ENCODE results near the gene PRR35. TPM values are rescaled to one million over a fixed set of nuclear protein-coding genes. Genes with fewer than 3 reads are reported as not detected.

PRR35 gene
- total RNA-seq, 1 experiment from 2014 or later: not detected

DNA sequence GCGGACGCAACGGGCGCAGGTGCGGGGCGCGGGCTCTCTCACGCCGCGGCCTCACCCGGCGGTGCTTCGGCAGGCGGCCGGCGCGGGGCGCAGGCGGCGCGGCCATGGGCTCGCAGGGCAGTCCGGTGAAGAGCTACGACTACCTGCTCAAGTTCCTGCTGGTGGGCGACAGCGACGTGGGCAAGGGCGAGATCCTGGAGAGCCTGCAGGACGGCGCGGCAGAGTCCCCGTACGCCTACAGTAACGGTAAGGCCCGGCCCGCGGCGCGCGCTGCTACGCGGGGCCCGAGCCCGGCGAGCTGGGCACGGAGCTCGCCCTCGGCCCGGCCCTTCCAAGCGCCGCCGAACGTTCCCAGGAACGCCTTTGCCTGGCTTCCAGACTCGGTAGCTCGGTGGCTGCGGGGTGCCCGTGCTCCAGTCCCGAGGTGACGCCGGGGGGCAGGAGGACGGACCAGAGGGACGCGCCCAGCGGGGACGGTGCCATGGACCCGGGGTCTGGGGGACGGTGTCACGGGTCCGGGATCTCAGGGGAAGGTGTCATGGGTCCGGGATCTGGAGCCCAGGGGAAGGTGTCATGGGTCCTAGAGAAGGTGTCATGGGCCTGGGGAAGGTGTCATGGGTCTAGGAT, 30.1 kb downstream of the PRR35 start:
- Histone ChIP-seq H3K79me2 (ENCODE audit: low read length) (peaks cover 15% of the 10 kb centered on the region; the same call in 1 of the 2 replicates), H3K27ac (ENCODE audit: low read length) (no peak overlapping the region), H3K36me3 (ENCODE audit: insufficient read depth, low read length) (no peaks in the 10 kb centered on the region), H2AFZ (ENCODE audit: low read length) (no peak overlapping the region; the same call in 1 of the 2 replicates), H3K4me3 (ENCODE audit: low read length) (peak overlapping the region; percentile 86), H4K20me1 (ENCODE audit: insufficient read depth, low read depth, low read length) (peaks cover 46% of the 10 kb centered on the region), H3K27me3 (ENCODE audit: low read length) (no peaks in the 10 kb centered on the region), H3K4me1 (ENCODE audit: low read length) (peaks cover 45% of the 10 kb centered on the region), H3K4me2 (ENCODE audit: low read depth, low read length, poor library complexity, severe bottlenecking) (peak overlapping the region; percentile 88), H3K9me2 (replicated peaks; ENCODE audit: insufficient read depth, low read length) (no peaks in the 10 kb centered on the region), H3K9ac (ENCODE audit: low read length) (peak overlapping the region; percentile 88), H3K9me3 (ENCODE audit: low read length) (no peaks in the 10 kb centered on the region)
- no peak for DNase-seq

DNA sequence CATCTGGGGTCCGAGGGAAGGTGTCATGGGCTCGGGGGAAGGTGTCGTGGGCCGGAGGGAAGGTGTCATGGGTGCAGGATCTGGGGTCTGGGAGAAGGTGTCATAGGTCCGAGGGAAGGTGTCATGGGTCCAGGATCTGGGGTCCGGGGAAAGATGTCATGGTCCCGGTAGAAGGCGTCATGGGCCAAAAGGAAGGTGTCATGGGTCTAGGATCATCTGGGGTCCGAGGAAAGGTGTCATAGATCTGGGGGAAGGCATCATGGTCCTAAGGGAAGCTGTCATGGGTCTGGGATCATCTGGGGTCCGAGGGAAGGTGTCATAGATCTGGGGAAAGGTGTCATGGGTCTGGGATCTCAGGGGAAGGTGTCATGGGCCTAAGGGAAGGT, 30.6 kb downstream of the PRR35 start:
- peak overlapping the region; percentile 88 for H3K9ac ChIP-seq (ENCODE audit: low read length)
- H3K79me2 ChIP-seq (ENCODE audit: low read length): peaks cover 16% of the 10 kb centered on the region
- peaks cover 45% of the 10 kb centered on the region for H3K4me1 ChIP-seq (ENCODE audit: low read length)
- no peaks in the 10 kb centered on the region for H3K27me3 ChIP-seq (ENCODE audit: low read length)
- peak overlapping the region; percentile 86 for H3K4me3 ChIP-seq (ENCODE audit: low read length)
- H2AFZ ChIP-seq (ENCODE audit: low read length): no peak overlapping the region
- no peaks in the 10 kb centered on the region for H3K9me3 ChIP-seq (ENCODE audit: low read length)
- no peaks in the 10 kb centered on the region for H3K36me3 ChIP-seq (ENCODE audit: insufficient read depth, low read length)
- no peaks in the 10 kb centered on the region for H3K9me2 ChIP-seq (replicated peaks; ENCODE audit: insufficient read depth, low read length)
- DNase-seq: no peak
- H3K27ac ChIP-seq (ENCODE audit: low read length): no peak overlapping the region
- peak overlapping the region; percentile 88 for H3K4me2 ChIP-seq (ENCODE audit: low read depth, low read length, poor library complexity, severe bottlenecking)
- H4K20me1 ChIP-seq (ENCODE audit: insufficient read depth, low read depth, low read length): peaks cover 46% of the 10 kb centered on the region

DNA sequence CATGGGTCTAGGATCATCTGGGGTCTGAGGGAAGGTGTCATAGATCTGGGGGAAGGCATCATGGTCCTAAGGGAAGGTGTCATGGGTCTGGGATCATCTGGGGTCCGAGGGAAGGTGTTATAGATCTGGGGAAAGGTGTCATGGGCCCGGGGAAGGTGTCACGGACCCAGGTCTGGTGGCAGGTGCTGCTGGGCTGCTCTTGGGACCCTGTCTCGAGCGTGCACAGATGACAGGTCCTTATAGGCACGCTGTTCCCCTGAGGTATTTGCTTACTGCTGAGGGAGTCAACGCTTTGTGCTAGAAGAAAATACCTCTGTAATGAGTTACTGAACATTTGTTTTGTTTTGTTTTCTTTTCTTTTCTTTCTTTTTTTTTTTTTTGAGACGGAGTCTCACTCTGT, 31.0 kb downstream of the PRR35 start:
- H3K9ac ChIP-seq (ENCODE audit: low read length): no peak overlapping the region
- H3K79me2 ChIP-seq (ENCODE audit: low read length): peaks cover 20% of the 10 kb centered on the region
- H3K4me3 ChIP-seq (ENCODE audit: low read length): no peak overlapping the region; the same call in 1 of the 2 replicates

DNA sequence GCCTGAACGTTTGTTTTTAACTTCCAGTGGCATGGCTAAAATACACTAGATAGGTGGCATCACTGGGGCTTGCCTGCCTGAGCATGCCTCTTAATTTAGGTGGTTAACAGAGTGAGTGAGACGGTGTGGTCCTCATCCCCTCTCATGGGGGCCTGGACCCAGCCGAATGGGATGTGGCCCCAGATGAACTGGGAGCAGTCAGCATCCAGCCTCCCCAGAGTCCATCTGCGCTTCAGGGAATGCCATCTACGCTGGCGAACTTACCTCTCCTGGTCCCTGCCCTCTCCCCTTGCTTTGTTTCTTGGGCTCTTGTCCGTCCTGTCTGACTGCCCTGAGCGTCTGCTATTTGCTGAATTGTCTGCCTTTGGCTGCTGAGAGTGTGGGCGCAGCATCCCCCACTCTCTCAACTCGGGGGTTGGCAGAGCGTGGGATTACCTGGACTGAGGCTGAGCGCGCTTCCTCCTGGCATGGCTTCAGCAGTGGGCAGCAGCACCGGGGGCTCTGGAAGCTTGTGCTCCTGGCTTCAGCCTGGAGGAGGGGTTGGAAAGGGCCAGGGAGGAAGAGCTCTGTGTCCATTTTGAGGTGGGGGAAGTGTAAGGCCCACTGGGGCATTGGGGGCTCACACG, 31.8 kb downstream of the PRR35 start:
- H3K27ac ChIP-seq (ENCODE audit: low read length): no peak overlapping the region
- peaks cover 40% of the 10 kb centered on the region for H4K20me1 ChIP-seq (ENCODE audit: insufficient read depth, low read depth, low read length)
- peak; percentile 27 for DNase-seq
- peaks cover 22% of the 10 kb centered on the region for H3K79me2 ChIP-seq (ENCODE audit: low read length)
- peaks cover 45% of the 10 kb centered on the region for H3K4me1 ChIP-seq (ENCODE audit: low read length)
- no peaks in the 10 kb centered on the region for H3K27me3 ChIP-seq (ENCODE audit: low read length)
- no peaks in the 10 kb centered on the region for H3K9me3 ChIP-seq (ENCODE audit: low read length)
- no peak overlapping the region for H3K4me2 ChIP-seq (ENCODE audit: low read depth, low read length, poor library complexity, severe bottlenecking)
- no peak overlapping the region for H2AFZ ChIP-seq (ENCODE audit: low read length)
- H3K9me2 ChIP-seq (replicated peaks; ENCODE audit: insufficient read depth, low read length): no peaks in the 10 kb centered on the region
- H3K4me3 ChIP-seq (ENCODE audit: low read length): no peak overlapping the region
- H3K36me3 ChIP-seq (ENCODE audit: insufficient read depth, low read length): no peaks in the 10 kb centered on the region
- peak overlapping the region; percentile 36; the same call in 1 of the 2 replicates for H3K9ac ChIP-seq (ENCODE audit: low read length)

More for the DNA sequence above, 31.0 kb downstream of the PRR35 start:
- H3K27me3 ChIP-seq (ENCODE audit: low read length): no peaks in the 10 kb centered on the region
- H3K4me2 ChIP-seq (ENCODE audit: low read depth, low read length, poor library complexity, severe bottlenecking): peak overlapping the region; percentile 88
- H3K36me3 ChIP-seq (ENCODE audit: insufficient read depth, low read length): no peaks in the 10 kb centered on the region
- no peak overlapping the region for H3K27ac ChIP-seq (ENCODE audit: low read length)
- H4K20me1 ChIP-seq (ENCODE audit: insufficient read depth, low read depth, low read length): peaks cover 46% of the 10 kb centered on the region
- H3K9me2 ChIP-seq (replicated peaks; ENCODE audit: insufficient read depth, low read length): no peaks in the 10 kb centered on the region
- H3K9me3 ChIP-seq (ENCODE audit: low read length): no peaks in the 10 kb centered on the region
- H3K4me1 ChIP-seq (ENCODE audit: low read length): peaks cover 45% of the 10 kb centered on the region
- DNase-seq: no peak
- H2AFZ ChIP-seq (ENCODE audit: low read length): no peak overlapping the region

DNA sequence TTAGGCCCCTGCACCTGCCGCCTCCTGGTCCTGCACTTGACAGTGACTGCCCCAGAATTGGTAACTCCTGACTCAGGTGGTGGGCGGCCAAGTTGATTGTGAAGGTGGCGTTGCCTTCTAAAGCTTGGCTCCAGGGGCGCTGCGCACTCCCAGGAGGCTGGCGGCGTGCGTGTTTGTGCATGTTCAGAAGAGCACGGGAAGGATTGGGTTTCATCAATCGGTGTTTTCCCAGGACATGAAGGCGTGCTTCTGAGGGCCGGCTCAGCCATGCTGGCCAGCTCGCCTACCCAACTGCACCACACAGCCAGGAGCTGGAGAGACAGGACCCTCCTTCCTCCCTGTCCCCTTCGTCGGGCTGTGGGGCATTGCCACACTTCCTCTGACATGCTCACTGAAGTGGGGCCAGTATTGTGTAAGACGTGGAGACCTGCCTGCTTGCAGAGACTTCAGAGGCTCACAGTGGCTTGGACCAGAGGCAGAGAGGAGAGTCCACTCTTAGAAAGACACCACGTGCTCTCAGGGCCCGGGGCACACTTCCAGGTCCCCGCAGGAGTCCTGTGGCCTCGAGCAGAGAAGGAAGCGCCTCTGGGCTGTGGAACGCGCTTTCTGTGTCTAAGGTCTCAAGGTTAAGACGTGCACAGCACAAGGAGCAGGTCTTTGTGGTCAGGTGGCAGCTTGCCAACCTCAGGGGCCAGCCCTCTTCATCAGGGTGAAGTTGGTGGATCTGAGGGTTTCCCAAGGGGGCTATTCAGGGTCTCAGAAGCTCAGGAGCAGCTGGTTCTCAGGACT, 32.5 kb downstream of the PRR35 start:
- no peak overlapping the region for H3K4me3 ChIP-seq (ENCODE audit: low read length)
- no peak overlapping the region for H2AFZ ChIP-seq (ENCODE audit: low read length)
- no peak overlapping the region for H3K27ac ChIP-seq (ENCODE audit: low read length)
- H3K79me2 ChIP-seq (ENCODE audit: low read length): peaks cover 22% of the 10 kb centered on the region
- H4K20me1 ChIP-seq (ENCODE audit: insufficient read depth, low read depth, low read length): peaks cover 40% of the 10 kb centered on the region
- H3K9me3 ChIP-seq (ENCODE audit: low read length): no peaks in the 10 kb centered on the region
- H3K4me1 ChIP-seq (ENCODE audit: low read length): peaks cover 39% of the 10 kb centered on the region
- H3K4me2 ChIP-seq (ENCODE audit: low read depth, low read length, poor library complexity, severe bottlenecking): peak overlapping the region; percentile 24
- no peaks in the 10 kb centered on the region for H3K36me3 ChIP-seq (ENCODE audit: insufficient read depth, low read length)
- DNase-seq: no peak
- H3K9ac ChIP-seq (ENCODE audit: low read length): peak overlapping the region; percentile 11; the same call in 1 of the 2 replicates
- H3K27me3 ChIP-seq (ENCODE audit: low read length): no peaks in the 10 kb centered on the region
- no peaks in the 10 kb centered on the region for H3K9me2 ChIP-seq (replicated peaks; ENCODE audit: insufficient read depth, low read length)

DNA sequence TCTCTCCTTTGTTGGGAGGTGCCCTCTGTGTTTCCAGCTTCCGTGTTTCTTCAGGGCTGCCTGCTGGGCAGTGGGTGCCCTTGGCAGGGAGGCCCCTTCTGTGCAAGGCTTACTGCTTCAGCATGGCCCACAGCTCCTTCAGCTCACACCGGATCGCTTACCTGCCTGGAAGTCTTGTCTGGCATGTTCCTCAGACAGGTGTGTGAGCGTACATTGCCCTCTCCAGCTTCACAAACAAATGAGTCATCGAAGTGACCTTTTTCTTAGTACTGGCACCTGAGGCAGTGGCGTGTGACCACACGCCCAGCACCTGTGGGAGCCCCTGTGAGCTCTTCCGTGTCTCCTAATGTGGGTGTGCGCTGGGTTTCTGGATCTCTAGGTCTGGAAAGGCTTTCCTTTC, 33.2 kb downstream of the PRR35 start:
- Histone ChIP-seq H3K4me3 (ENCODE audit: low read length) (no peak overlapping the region), H4K20me1 (ENCODE audit: insufficient read depth, low read depth, low read length) (peaks cover 40% of the 10 kb centered on the region), H3K4me1 (ENCODE audit: low read length) (peaks cover 33% of the 10 kb centered on the region), H2AFZ (ENCODE audit: low read length) (no peak overlapping the region), H3K9ac (ENCODE audit: low read length) (peak overlapping the region; percentile 11; the same call in 1 of the 2 replicates), H3K9me2 (replicated peaks; ENCODE audit: insufficient read depth, low read length) (no peaks in the 10 kb centered on the region), H3K27ac (ENCODE audit: low read length) (no peak overlapping the region), H3K9me3 (ENCODE audit: low read length) (no peaks in the 10 kb centered on the region), H3K4me2 (ENCODE audit: low read depth, low read length, poor library complexity, severe bottlenecking) (peak overlapping the region; percentile 24), H3K36me3 (ENCODE audit: insufficient read depth, low read length) (no peaks in the 10 kb centered on the region), H3K27me3 (ENCODE audit: low read length) (no peaks in the 10 kb centered on the region), H3K79me2 (ENCODE audit: low read length) (peaks cover 16% of the 10 kb centered on the region)
- no peak for DNase-seq

DNA sequence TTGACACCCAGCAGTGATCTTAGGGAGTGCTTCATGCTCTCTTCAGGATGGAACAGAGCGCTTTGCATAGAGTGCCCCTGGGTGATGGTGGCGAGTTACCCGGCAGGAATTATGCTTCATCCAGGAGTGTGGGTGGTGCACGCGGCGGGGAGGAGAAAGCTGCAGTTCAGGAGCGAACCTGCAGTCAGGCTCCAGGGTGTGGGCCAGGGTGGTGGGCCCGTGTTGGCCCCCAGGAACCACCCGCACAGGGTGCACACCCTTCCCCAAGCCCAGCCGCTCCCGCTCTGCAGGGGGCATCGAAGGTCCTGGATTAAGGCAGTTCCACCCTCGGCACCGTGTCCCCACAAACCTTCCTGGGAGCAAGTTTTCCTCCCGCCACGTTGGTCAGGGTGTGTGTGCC, 33.6 kb downstream of the PRR35 start:
- H3K9me3 ChIP-seq (ENCODE audit: low read length): no peaks in the 10 kb centered on the region
- H3K4me2 ChIP-seq (ENCODE audit: low read depth, low read length, poor library complexity, severe bottlenecking): peak overlapping the region; percentile 24
- H2AFZ ChIP-seq (ENCODE audit: low read length): no peak overlapping the region
- H3K27me3 ChIP-seq (ENCODE audit: low read length): no peaks in the 10 kb centered on the region
- peaks cover 40% of the 10 kb centered on the region for H4K20me1 ChIP-seq (ENCODE audit: insufficient read depth, low read depth, low read length)
- no peak overlapping the region for H3K4me3 ChIP-seq (ENCODE audit: low read length)
- H3K4me1 ChIP-seq (ENCODE audit: low read length): peaks cover 33% of the 10 kb centered on the region
- peaks cover 16% of the 10 kb centered on the region for H3K79me2 ChIP-seq (ENCODE audit: low read length)
- H3K9me2 ChIP-seq (replicated peaks; ENCODE audit: insufficient read depth, low read length): no peaks in the 10 kb centered on the region
- H3K9ac ChIP-seq (ENCODE audit: low read length): peak overlapping the region; percentile 11; the same call in 1 of the 2 replicates
- H3K36me3 ChIP-seq (ENCODE audit: insufficient read depth, low read length): no peaks in the 10 kb centered on the region
- peak; percentile 27 for DNase-seq
- no peak overlapping the region for H3K27ac ChIP-seq (ENCODE audit: low read length)

DNA sequence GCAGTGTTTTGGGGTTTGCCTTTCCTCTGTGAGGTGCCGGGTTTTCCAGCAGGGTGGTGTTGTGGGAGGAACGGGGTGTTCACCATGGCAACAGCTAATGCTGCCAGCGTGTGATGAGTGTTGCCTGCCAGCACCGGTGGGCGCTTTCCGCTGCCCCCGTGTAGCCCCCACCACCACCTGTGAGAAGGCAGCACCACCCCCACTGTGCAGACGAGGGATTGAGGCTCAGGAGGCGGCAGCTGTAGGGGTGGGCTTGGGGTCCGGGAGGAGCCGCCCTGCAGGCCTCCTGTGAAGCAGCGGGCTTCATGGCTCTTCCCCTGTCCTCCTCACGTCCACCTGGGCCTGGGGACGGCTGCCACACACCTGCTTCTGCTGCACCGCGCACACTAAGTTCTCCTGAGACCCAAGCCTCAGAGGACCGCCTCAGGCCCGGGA, 34.9 kb downstream of the PRR35 start:
- Histone ChIP-seq H3K79me2 (ENCODE audit: low read length) (peaks cover 16% of the 10 kb centered on the region), H3K36me3 (ENCODE audit: insufficient read depth, low read length) (0 out of 2 replicates have a peak, but pooled peaks cover 2% of the 10 kb centered on the region)
- DNase-seq: peak; percentile 26

More for the DNA sequence above, 34.9 kb downstream of the PRR35 start:
- Histone ChIP-seq H3K27ac (ENCODE audit: low read length) (no peak overlapping the region), H2AFZ (ENCODE audit: low read length) (no peak overlapping the region), H3K4me2 (ENCODE audit: low read depth, low read length, poor library complexity, severe bottlenecking) (no peak overlapping the region), H3K4me3 (ENCODE audit: low read length) (no peak overlapping the region), H3K9me2 (replicated peaks; ENCODE audit: insufficient read depth, low read length) (no peaks in the 10 kb centered on the region), H3K4me1 (ENCODE audit: low read length) (peaks cover 36% of the 10 kb centered on the region), H3K9ac (ENCODE audit: low read length) (no peak overlapping the region), H3K9me3 (ENCODE audit: low read length) (no peaks in the 10 kb centered on the region), H3K27me3 (ENCODE audit: low read length) (no peaks in the 10 kb centered on the region), H4K20me1 (ENCODE audit: insufficient read depth, low read depth, low read length) (peaks cover 42% of the 10 kb centered on the region)
